Keratinocyte (primary cell): ENCODE data around the gene GPX2. TPM values are rescaled to one million over a fixed set of nuclear protein-coding genes. Genes with fewer than 3 reads are reported as not detected.

Source experiments
- DNase-seq: peaks from one replicate; pipeline ENCODE4 v3.0.0-alpha.2; 2011; ENCODE audit warnings: low read depth, missing footprints, low spot score
- FAIRE-seq: peaks from 2 replicates; lab custom pipeline; 2011; peaks lifted over from hg19 to GRCh38; lab: Jason Lieb, UNC
- H2AFZ ChIP-seq: 2 replicates; pipeline ENCODE4 v1.6.0; 2012; ENCODE audit warnings: low read length, control low read depth, inconsistent platforms; ENCODE audit not compliant: control insufficient read depth
- H3K27ac ChIP-seq: 2 replicates; pipeline ENCODE4 v1.5.1; 2011; ENCODE audit warnings: low read length; ENCODE audit not compliant: control insufficient read depth, insufficient read depth
- H3K27me3 ChIP-seq: 3 replicates; pipeline ENCODE4 v1.6.0; 2011; ENCODE audit warnings: low read length; ENCODE audit not compliant: control insufficient read depth, insufficient read depth; ENCODE audit errors: extremely low read depth
- H3K36me3 ChIP-seq, 2 experiments: 2 replicates in 1 of 2; 3 replicates in 1 of 2; pipeline ENCODE4 v1.5.1; 2011; ENCODE audit warnings: low read length in 2 of 2, mild to moderate bottlenecking in 1 of 2; ENCODE audit not compliant: control insufficient read depth in 2 of 2, insufficient read depth in 2 of 2; ENCODE audit errors: extremely low read depth in 1 of 2
- H3K4me1 ChIP-seq: 3 replicates; pipeline ENCODE4 v1.5.1; 2011; ENCODE audit warnings: low read length; ENCODE audit not compliant: control insufficient read depth, insufficient read depth; ENCODE audit errors: extremely low read depth
- H3K4me2 ChIP-seq: 3 replicates; pipeline ENCODE4 v1.6.0; 2011; ENCODE audit warnings: low read depth, low read length; ENCODE audit not compliant: control insufficient read depth, insufficient read depth; ENCODE audit errors: extremely low read depth
- H3K4me3 ChIP-seq, 3 experiments: fragments of 200-600 bp in 1 of 3; sonication (generic) in 1 of 3; 2 replicates in 2 of 3; 3 replicates in 1 of 3; pipeline ENCODE4 v1.5.1; 2011 to 2016; ENCODE audit warnings: low read length in 3 of 3, mild to moderate bottlenecking in 3 of 3, control low read depth in 2 of 3, inconsistent platforms in 1 of 3, low read depth in 1 of 3, mixed read lengths in 1 of 3, mixed run types in 1 of 3, moderate library complexity in 1 of 3; ENCODE audit not compliant: control insufficient read depth in 2 of 3, insufficient read depth in 2 of 3; ENCODE audit errors: extremely low read depth in 1 of 3
- H3K79me2 ChIP-seq: 2 replicates; pipeline ENCODE4 v1.6.0; 2012; ENCODE audit warnings: low read length; ENCODE audit not compliant: control insufficient read depth, insufficient read depth
- H3K9ac ChIP-seq: 3 replicates; pipeline ENCODE4 v1.6.0; 2011; ENCODE audit warnings: low read length; ENCODE audit not compliant: control insufficient read depth, insufficient read depth; ENCODE audit errors: extremely low read depth
- H3K9me1 ChIP-seq: 3 replicates; pipeline ENCODE4 v1.6.0; 2011; ENCODE audit warnings: low read length; ENCODE audit not compliant: control insufficient read depth, insufficient read depth; ENCODE audit errors: extremely low read depth
- H3K9me3 ChIP-seq: 2 replicates; pipeline ENCODE4 v1.5.1; 2012; ENCODE audit warnings: low read depth, low read length; ENCODE audit not compliant: control insufficient read depth
- H4K20me1 ChIP-seq: 3 replicates; pipeline ENCODE4 v1.6.0; 2011; ENCODE audit warnings: low read length; ENCODE audit not compliant: control insufficient read depth, insufficient read depth; ENCODE audit errors: extremely low read depth
- CTCF ChIP-seq, 3 experiments: IDR thresholded peaks in 1 of 3; conservative IDR thresholded peaks in 1 of 3; optimal IDR thresholded peaks in 1 of 3; 2 replicates in 2 of 3; 3 replicates in 1 of 3; pipeline versions ENCODE3 to v1.5.1; 2011; ENCODE audit warnings: low read length in 3 of 3, mild to moderate bottlenecking in 3 of 3, moderate library complexity in 2 of 3, control low read depth in 1 of 3, inconsistent platforms in 1 of 3; ENCODE audit not compliant: insufficient read depth in 2 of 3; ENCODE audit errors: extremely low read depth in 1 of 3
- EZH2 ChIP-seq: IDR thresholded peaks from one replicate; pipeline ENCODE4 v1.6.1; 2012; ENCODE audit warnings: inconsistent platforms, mild to moderate bottlenecking, low read length, moderate library complexity
- dilution Hi-C: fragments of 300-500 bp; cut with MboI; formaldehyde crosslinking; loops from one replicate; pipeline ENCODE4 v1.7.0; 2020; ENCODE audit warnings: low sequenced_read_pairs; ENCODE audit not compliant: extremely low pct_ligation_motif_present
- polyA plus RNA-seq, 5 experiments: library from polyadenylated mRNA; depleted of rRNA in 3 of 5; stranded (reverse) in 3 of 5; stranded (forward) in 1 of 5; unstranded in 1 of 5; fragments of >200 nt; gene quantifications; 1 replicate in 1 of 5; 2 replicates in 3 of 5; 3 replicates in 1 of 5; pipeline versions ENCODE4 v1.2.1 to v1.2.3, GENCODE V29; 2011 to 2012; ENCODE audit warnings: missing spikeins in 2 of 5, low read depth in 1 of 5, low replicate concordance in 1 of 5

GPX2 gene
- polyA plus RNA-seq, 1 donor (not counting 4 experiments of a cell fraction or from before 2014, with no cell fraction given): 47.0 TPM

GRCh38 chr14:64954491-64955240 is 12.1 kb upstream of the GPX2 start:
- Histone ChIP-seq H3K27me3 (no peaks in the 10 kb centered on the region), H3K79me2 (no peaks in the 10 kb centered on the region), H3K9me3 (no peaks in the 10 kb centered on the region), H3K4me2 (no peak overlapping the region), H3K9ac (no peak overlapping the region), H3K36me3 (no peaks in the 10 kb centered on the region), H2AFZ (no peak overlapping the region), H3K9me1 (no peaks in the 10 kb centered on the region), H3K27ac (no peak overlapping the region), H4K20me1 (no peaks in the 10 kb centered on the region), H3K4me1 (peaks cover 5% of the 10 kb centered on the region), H3K4me3 (no peak overlapping the region)
- dilution Hi-C loops: no loop called here
- no peak for FAIRE-seq
- DNase-seq: no peak
- TF ChIP-seq EZH2: no peak
- no peak for TF ChIP-seq CTCF (optimal IDR thresholded peaks at IDR 0.05 in 1 of 3, IDR thresholded peaks at IDR 0.05 in 1 of 3, conservative IDR thresholded peaks at IDR 0.05 in 1 of 3; ENCODE audit: extremely low read depth in 1 of 3, insufficient read depth in 2 of 3, low read length in 3 of 3)

GRCh38 chr14:64953661-64954060 is 11.1 kb upstream of the GPX2 start:
- Histone ChIP-seq H3K36me3 (no peaks in the 10 kb centered on the region), H3K27ac (no peak overlapping the region), H3K79me2 (no peaks in the 10 kb centered on the region), H3K4me2 (no peak overlapping the region), H3K27me3 (no peaks in the 10 kb centered on the region), H2AFZ (no peak overlapping the region), H3K9me1 (no peaks in the 10 kb centered on the region), H3K9me3 (no peaks in the 10 kb centered on the region), H3K4me3 (no peak overlapping the region), H3K9ac (no peak overlapping the region), H4K20me1 (no peaks in the 10 kb centered on the region), H3K4me1 (peaks cover 5% of the 10 kb centered on the region)
- DNase-seq (no peak), FAIRE-seq (no peak)
- TF ChIP-seq EZH2: no peak
- TF ChIP-seq CTCF (optimal IDR thresholded peaks at IDR 0.05 in 1 of 3, IDR thresholded peaks at IDR 0.05 in 1 of 3, conservative IDR thresholded peaks at IDR 0.05 in 1 of 3; ENCODE audit: extremely low read depth in 1 of 3, insufficient read depth in 2 of 3, low read length in 3 of 3): no peak
- dilution Hi-C loops: no loop called here
